Measurements from ENCODE around the gene SUPT3H. TPM values are rescaled to one million over a fixed set of nuclear protein-coding genes. Genes with fewer than 3 reads are reported as not detected.
"Not testable (repeated sequence)": the region's sequence is repeated elsewhere in the genome, so short reads cannot be mapped to it uniquely, and the experiment has no call there.

SUPT3H gene
- total RNA-seq, 1 donor from 2014 or later: 1.2 TPM

DNA sequence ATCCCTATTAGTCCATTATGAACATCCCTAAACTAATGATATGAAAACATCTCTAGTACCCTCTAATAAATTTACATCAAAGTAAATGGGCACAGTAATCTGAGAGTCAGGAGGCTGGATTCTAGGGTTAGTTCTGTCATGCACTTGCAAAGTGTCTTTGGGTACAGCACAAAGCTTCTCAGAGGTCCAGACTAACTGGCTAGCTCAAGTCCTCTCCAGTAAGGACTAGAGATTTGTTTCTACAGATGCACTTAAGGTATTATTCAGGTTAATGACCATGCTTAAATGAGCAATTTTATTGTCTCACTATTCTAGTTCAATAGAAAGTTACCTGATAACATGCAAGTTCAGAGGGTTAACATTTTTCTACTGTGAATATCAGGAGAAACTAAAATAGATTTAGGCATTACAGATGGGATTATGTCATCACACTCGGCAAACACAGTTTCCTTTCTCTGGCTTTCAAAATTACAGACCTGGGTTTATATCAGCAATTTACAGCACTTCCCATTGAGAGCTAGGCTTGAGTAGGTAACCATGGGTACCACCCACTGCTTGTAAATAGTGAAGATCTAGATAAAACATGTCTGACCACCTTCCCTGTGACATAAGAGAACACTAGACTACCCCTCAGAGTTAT is 452.5 kb downstream of the SUPT3H start:
- DNase-seq (ENCODE audit: low spot score): no peak
- no peak for ATAC-seq

DNA sequence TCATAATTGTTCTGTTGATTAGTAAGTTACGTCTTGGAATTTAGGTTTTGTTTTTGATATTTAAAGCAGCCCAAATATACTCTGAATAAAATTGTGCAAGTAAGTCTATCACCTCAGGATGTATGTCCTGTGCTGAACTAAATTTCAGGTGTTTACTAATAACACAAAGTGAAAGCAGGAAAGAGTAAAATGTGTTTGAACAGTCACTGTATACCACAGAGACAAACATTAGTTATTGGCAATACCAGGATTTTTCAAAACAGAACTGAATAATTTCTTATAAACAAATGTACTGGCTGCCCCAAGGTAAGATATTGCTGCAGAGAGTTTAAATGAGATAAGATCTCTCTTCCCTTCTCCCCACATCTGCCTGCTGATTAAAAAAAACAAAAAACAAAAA is 454.3 kb downstream of the SUPT3H start:
- ATAC-seq: no peak
- DNase-seq (ENCODE audit: low spot score): no peak

DNA sequence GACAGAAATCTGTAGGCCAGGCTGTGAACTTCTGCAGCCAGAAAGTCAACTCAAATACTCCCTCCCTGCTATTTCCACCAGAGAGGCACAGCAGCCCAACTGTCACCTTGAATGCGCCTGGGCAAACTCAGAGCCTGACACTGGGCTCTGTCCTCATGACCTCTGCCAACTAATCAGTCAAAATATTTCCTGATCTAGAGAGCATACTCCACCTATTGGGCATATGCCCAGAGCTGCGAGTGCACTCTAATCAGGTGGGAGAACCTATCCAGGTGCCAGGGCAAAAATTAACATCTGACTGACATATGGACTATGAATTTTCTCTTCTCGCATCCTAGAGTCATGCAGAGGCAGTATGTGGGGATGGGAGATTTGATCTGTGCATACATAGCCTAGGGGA is 455.9 kb downstream of the SUPT3H start:
- ATAC-seq (peak; percentile 95), DNase-seq (ENCODE audit: low spot score) (peak; percentile 77)

DNA sequence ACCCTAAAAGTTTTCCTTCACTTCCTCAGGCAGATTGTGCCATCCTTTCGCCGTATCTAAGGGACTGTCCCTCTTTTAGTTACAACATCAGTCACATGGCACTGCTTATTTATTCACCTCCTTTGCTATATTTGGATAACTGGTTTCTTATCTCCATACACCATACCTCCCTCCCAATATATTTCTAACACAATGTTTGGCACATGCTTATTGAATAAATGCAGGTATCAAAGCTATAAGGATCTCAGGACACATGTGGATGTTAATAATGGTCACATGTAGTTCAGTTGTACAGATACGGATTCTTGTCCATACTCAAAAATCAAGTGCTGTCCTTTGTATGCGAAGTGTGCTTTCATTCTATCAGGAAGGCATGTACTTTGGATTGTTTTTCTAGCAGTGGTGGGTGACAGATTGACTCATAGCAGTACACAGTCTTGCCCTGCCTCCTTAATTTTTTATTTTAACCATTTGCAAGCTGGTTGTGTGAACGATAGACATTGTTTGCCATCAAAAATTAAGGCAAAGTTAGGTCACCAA is 456.7 kb downstream of the SUPT3H start:
- no peak for DNase-seq (ENCODE audit: low spot score)
- ATAC-seq: peak; percentile 79

DNA sequence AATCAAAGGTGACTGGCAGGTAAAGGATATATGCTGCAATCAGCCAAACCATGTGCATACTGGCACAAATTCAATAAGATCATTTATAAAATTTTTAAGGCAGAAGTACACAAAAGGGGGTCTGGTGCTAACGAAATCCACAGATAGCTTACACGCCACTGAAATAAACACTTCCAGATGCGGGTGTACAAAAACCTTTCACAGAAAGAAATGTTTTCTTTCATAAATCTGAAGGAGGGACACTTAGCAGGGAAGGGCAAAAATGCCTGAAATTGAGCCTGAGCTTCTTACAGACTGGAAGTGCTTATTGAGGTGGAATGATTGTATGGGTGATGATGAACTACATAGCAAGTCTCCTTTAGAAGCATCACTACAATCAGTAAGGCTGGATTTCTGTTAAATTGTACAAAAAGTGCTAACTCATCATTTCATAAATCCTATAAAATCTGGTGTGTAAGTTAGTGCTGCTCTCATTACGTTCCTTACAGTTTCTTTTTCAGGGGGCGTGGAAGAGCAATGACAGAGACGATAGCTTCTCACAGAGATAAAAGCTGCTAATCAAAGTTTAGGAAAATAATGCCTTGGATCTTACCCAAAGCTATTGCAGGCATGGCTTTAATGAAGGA is 458.9 kb downstream of the SUPT3H start:
- no peak for DNase-seq (ENCODE audit: low spot score)
- ATAC-seq: no peak

DNA sequence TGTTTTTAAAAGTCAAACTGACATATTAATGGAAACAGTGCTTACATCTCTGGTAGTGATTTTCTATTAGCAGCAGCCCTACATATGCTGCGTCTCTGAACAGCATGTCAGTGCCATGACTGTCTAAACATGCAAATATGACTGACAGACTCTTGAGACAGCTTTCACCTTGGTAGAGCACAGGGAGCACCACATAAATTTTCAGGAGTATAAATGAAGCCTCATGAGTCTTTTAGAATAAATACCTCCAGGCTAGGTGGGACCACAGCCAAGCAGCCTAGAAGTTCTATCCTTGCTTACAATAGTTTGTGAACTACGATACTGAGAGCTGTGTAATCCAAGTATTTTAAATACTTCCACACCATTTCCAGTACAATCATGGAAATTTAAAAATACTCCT is 460.3 kb downstream of the SUPT3H start:
- DNase-seq (ENCODE audit: low spot score) (no peak), ATAC-seq (no peak)

DNA sequence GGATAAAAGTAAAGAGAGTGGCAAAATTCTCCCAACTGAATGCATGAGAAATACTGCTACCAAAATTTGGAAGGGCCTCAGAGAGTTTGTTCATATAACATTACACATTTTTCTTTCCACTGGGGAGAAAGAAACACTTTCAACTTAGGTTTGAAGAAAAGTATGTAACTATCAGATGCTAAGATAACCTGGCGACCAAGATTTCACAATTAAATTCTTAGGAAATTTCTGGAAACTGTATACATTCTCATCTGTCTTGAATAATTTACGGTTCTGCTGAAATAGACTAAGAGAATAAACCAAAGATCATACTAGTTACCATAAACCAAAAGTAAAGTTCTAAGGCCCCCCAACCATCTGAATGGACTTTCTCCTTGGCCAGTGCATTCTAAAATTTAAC is 462.6 kb downstream of the SUPT3H start:
- no peak for DNase-seq (ENCODE audit: low spot score)
- no peak for ATAC-seq

DNA sequence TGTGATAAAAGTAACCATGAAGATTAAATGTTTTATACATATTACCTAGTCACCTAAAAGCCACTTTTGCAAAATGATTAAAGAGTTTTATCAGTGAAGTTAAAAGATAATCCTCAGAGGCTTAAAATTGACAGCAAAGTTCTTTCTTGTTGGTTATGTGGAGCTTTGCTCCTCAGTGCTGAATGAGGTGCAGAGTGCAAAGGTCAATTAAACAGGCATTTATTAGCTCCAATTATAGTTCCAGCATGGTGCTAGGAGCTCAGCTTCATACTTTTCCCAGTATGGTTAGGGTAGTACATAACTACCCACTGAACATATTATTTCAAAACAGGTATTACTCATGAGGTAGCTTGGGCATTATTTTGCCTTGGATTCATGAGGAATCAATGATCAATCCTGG is 463.6 kb downstream of the SUPT3H start:
- no peak for ATAC-seq
- no peak for DNase-seq (ENCODE audit: low spot score)

DNA sequence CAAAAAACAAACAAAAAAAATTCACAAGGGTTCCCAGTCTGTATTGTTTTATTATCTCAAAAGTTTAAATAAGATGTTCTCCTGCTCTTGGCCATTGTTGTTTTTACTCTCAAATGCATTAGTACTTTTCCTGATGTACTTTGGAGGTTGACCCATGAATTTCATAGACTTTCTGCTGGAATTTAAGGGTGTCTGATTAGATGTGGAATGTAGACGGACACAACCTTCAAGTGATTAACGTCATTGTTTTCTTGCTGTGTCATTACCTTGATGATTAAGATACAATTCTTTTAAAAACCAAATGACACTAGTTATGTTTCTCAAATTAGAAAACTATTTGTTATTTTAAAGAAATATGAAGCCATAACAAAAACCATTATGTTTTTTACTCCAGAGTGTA is 471.0 kb downstream of the SUPT3H start:
- DNase-seq (ENCODE audit: low spot score) (no peak), ATAC-seq (no peak)

DNA sequence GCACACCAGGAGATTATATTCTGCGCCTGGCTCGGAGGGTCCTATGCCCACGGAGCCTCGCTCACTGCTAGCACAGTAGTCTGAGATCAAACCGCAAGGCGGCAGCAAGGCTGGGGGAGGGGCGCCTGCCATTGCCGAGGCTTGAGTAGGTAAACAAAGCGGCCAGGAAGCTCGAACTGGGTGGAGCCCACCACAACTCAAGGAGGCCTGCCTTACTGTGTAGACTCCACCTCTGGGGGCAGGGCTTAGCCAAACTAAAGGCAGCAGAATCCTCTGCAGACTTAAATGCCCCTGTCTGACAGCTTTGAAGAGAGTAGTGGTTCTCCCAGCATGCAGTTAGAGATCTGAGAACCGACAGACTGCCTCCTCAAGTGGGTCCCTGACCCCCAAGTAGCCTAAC is 477.4 kb downstream of the SUPT3H start:
- ATAC-seq; DNase-seq (ENCODE audit: low spot score): not testable (repeated sequence)

DNA sequence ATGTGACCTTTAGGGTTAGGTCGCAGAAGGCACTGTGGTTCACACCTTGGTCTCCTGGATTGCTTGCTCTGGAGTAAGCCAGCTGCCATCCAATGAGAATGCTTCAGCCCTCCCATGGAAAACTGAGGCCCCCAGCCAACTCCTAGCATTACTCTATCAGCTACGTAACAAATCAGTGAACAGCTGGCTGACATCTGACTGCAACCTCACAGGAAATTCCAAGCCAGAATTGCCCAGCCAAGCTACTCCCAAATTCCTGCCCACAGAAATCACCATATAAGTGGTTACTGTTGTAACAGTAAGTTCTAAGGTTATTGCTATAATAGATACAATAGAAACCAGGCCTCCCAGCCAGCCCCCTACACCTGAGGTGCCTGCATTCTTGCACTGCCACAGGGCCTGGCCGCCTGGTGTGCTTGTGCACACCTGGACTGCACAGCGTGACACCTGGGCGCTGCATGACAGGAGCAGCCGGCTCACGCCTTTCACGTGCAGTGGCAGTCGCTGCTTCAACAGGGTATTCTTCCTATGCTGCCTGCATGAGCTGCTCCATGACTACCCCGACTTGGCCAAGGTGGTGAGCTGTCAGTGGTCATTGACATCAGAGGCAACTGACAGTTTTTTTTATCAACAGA is 479.3 kb downstream of the SUPT3H start:
- no peak for DNase-seq (ENCODE audit: low spot score)
- ATAC-seq: no peak

DNA sequence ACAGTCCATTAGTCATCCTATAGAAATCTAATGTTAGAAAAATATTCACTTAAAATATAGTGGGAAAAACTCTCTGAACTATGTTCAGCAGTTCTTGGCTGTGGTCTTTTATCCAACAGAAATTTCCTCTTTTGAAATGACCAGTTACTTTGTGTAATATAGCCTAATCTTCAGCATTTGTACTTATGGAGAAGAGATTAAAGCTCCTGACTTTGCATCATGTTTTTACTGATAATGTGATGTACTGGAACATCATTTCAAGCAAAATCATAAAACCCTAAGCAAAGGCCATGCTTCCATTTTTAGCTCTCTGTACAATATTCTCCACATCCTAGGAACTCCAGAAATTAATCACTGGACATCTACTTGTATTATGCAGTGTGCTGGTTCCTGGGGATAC is 480.4 kb downstream of the SUPT3H start:
- no peak for DNase-seq (ENCODE audit: low spot score)

DNA sequence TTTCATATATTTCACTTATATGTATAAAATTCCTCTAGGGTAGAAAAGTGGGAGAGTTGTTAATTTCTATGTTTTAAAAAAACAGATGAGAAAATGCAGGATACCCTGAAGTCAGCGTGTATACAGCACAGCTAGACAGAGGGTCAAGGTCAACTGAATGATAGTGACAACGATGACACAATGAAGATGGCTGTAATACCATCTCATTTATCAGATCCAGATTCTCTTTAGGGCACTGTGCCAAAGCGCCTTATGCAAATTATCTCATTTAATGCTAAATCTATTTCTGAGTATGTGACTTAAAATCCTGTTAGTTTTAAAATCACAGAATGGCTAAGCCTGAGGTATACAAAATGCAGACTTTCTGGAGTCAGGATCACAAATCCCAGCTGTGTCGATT is 481.0 kb downstream of the SUPT3H start:
- no peak for DNase-seq (ENCODE audit: low spot score)
- no peak for ATAC-seq

More for the DNA sequence above, 480.4 kb downstream of the SUPT3H start:
- ATAC-seq: no peak

DNA sequence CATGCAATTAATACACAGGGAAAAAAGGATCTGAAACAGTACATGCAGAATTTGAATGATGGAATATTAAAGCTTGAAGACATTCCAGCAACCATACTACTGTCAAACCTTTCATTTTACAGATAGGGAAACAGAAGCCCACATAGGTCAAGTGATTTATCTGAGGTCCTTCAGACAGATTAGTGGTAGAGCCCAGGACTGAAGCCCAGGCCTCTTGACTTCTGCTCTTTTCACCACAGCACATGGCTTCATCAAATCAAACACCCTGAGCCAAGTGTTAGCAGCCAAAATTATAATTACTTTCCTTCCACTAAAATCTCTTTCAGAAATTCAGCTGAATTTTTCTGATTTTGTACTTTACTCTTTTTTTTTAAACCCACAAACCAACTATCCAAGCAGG is 485.2 kb downstream of the SUPT3H start:
- ATAC-seq (no peak), DNase-seq (ENCODE audit: low spot score) (no peak)

DNA sequence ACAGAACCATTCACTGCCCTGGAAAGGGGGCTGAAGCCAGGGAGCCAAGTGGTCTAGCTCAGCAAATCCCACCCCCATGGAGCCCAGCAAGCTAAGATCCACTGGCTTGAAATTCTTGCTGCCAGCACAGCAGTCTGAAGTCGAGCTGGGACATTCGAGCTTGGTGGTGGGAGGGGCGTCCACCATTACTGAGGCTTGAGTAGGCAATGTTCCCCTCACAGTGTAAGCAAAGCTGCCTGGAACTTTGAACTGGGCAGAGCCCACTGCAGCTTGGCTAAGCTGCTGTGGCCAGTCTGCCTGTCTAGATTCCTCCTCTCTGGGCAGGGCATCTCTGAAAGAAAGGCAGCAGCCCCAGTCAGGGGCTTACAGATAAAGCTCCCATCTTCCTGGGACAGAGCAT is 498.7 kb downstream of the SUPT3H start:
- ATAC-seq; DNase-seq (ENCODE audit: low spot score): not testable (repeated sequence)

DNA sequence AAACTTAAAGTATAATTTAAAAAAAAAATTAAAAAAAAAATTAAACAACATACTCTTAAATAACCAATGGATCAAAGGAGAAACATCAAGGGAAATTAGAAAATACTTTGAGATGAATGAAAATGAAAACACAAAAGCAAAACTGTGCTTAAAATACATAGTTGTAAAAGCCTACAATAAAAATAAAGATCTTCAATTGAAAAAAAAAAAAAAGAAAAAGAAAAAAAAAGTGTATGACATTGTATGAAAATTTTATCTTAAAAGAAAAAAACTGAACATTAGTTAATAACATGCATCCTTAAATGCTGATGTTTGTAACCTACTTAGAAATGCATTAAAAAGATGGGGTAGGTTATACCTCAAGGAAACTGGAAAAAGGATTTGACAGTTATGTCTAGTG is 501.1 kb downstream of the SUPT3H start:
- ATAC-seq; DNase-seq (ENCODE audit: low spot score): not testable (repeated sequence)

DNA sequence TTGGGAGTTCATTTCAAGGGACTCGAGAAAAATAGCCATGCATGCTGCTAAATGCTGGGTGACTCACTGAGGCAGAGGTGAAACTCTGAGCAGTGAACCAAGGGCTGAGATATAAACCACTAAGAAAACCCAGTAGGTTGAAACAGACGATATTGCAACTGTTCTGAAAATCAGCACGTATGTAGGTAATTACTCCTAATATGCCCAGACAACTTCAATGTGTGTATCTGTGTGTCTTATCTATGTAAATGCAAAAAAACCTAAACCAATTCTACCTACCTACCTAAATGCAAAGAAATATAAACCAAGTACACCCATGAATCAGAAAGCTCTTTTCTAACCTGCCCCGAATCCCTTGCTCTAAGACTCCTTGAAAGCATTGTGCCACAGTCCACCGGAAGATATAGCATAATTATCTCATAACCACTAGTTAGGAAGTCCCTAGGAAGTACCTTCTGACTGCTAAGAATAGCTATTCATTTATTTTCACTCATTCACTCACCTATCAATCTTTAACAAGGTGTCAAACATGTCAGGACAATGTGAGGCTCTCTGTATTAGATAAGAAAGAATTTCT is 508.3 kb downstream of the SUPT3H start:
- DNase-seq (ENCODE audit: low spot score): no peak
- ATAC-seq: no peak

DNA sequence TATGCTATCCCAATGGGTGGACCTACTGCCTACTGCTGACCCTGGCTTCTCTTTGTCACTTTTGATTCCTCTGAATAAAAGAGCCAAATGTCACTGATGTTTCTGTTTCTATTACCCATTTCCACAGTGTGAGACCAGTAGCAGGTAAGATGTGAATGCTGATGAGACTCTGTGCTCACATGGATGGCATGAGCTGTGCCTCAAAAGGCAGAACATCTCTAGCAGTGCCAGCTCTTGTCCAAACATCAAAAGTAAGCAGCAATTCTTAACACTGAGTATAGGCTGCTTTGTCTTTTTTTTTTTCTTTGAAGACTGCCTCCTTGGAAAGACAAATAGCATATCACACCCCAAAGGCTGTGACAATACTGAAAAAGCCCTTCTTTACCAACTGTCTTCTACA is 508.8 kb downstream of the SUPT3H start:
- no peak for DNase-seq (ENCODE audit: low spot score)
- ATAC-seq: no peak

DNA sequence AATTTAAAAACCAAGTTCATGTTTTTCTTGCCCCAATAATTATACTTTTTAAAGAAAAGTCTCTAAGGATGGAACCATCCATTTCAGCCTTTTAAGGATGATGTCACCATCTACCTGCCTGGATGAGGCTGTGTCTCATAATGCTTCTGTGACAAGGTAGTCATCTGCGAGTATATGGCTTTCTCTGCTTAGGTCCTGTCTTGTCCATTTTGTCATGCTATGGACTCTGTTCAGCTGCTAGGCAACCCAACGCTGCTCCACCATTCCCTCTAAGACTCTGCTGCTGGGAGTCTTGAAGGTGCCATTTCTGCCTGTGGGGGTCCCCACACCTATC is 509.4 kb downstream of the SUPT3H start:
- ATAC-seq: no peak
- DNase-seq (ENCODE audit: low spot score): no peak

DNA sequence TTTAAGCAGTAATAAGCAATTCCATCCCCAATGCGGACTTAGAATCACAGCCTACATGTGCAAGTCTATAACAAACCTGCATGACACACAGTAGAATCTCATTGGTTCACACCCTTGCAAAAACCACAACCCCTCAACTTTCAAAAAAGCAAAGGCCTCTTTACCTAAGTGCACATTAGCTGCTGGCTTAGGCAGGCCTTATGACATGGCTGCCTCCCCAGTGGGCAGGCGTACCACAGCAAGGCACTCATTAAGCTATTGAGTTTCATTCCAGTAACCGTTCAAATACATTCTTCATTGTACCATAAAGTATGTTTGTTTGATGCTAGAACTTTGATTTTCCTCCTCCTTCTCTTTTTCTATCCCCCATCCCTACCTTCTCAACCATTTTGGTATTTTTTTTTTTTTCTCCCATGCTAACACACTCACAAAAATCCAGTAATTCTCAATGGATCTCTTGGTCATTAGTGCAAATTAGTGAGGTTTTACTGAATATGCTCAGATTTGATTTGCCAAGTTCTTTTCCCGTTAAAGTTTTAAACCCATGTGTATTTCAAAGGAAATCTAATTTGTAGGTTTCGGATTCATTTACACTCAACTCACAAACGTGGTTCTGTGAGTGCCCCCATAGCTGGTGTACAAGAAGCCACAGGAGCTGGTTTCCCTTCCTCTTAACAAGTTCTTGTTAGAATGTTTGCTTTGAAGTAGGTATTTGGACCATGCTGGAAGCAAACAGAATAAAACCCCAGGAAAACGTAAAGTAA is 510.0 kb downstream of the SUPT3H start:
- DNase-seq (ENCODE audit: low spot score): no peak

DNA sequence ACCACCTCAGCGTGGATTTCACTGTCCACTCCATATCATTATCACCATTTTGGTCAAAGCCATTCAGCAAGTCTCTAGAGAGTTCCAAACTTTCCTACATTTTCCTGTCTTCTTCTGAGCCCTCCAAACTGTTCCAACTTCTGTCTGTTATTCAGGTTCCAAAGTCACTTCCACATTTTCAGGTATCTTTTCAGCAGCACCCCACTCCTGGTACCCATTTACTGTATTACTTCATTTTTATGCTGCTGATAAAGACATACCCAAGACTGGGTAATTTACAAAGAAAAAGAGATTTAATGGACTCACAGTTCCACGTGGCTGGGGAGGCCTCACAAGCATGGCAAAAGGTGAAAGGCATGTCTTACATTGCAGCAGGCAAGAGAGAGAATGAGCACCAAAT is 512.5 kb downstream of the SUPT3H start:
- ATAC-seq; DNase-seq (ENCODE audit: low spot score): not testable (repeated sequence)

More for the DNA sequence above, 510.0 kb downstream of the SUPT3H start:
- ATAC-seq: no peak
